H9 (cell line): ENCODE results near the gene NEGR1. TPM values are rescaled to one million over a fixed set of nuclear protein-coding genes. Genes with fewer than 3 reads are reported as not detected.

ENCODE experiments used
- DNase-seq: peaks from one replicate; pipeline ENCODE4 v3.0.0-alpha.2; 2017
- H2AFZ ChIP-seq: one replicate; pipeline ENCODE4 v1.6.1; 2013; ENCODE audit warnings: mild to moderate bottlenecking, low read length, control low read depth, moderate library complexity
- H2AK5ac ChIP-seq: 2 replicates; pipeline ENCODE4 v1.6.1; 2013; ENCODE audit warnings: low read length, control low read depth, mixed read lengths; ENCODE audit not compliant: insufficient read length
- H2BK120ac ChIP-seq: one replicate; pipeline ENCODE4 v1.6.1; 2013; ENCODE audit warnings: low read depth, mild to moderate bottlenecking, low read length, control low read depth, inconsistent platforms; ENCODE audit not compliant: poor library complexity, severe bottlenecking
- H2BK12ac ChIP-seq: 2 replicates; pipeline ENCODE4 v1.6.1; 2013; ENCODE audit warnings: low read length, control low read depth, mixed read lengths, low read depth; ENCODE audit not compliant: insufficient read length
- H2BK15ac ChIP-seq: 2 replicates; pipeline ENCODE4 v1.6.1; 2013; ENCODE audit warnings: low read depth, low read length, control low read depth
- H2BK20ac ChIP-seq: one replicate; pipeline ENCODE4 v1.6.1; 2013; ENCODE audit warnings: low read depth, mild to moderate bottlenecking, low read length, control low read depth, inconsistent platforms; ENCODE audit not compliant: poor library complexity, severe bottlenecking
- H2BK5ac ChIP-seq: 2 replicates; pipeline ENCODE4 v1.6.1; 2013; ENCODE audit warnings: low read length, control low read depth, mixed read lengths; ENCODE audit not compliant: insufficient read length
- H3K14ac ChIP-seq: 2 replicates; pipeline ENCODE4 v1.6.1; 2013; ENCODE audit warnings: low read length, control low read depth; ENCODE audit not compliant: insufficient read depth
- H3K18ac ChIP-seq: 2 replicates; pipeline ENCODE4 v1.6.1; 2013; ENCODE audit warnings: low read depth, mild to moderate bottlenecking, mixed read lengths, low read length, control low read depth; ENCODE audit not compliant: insufficient read length
- H3K23ac ChIP-seq: 2 replicates; pipeline ENCODE4 v1.6.1; 2013; ENCODE audit warnings: low read length, control low read depth, mixed read lengths, low read depth; ENCODE audit not compliant: insufficient read length
- H3K23me2 ChIP-seq: 2 replicates; pipeline ENCODE4 v1.6.1; 2013; ENCODE audit warnings: low read depth, mild to moderate bottlenecking, mixed read lengths, low read length, control low read depth; ENCODE audit not compliant: insufficient read length, poor library complexity, severe bottlenecking
- H3K27ac ChIP-seq: 2 replicates; pipeline ENCODE4 v1.5.1; 2013; ENCODE audit warnings: low read length, control low read depth, mixed read lengths, low read depth; ENCODE audit not compliant: insufficient read length
- H3K27me3 ChIP-seq: 2 replicates; pipeline ENCODE4 v1.6.1; 2013; ENCODE audit warnings: low read length, control low read depth, inconsistent platforms; ENCODE audit not compliant: insufficient read depth
- H3K4ac ChIP-seq: 2 replicates; pipeline ENCODE4 v1.6.1; 2013; ENCODE audit warnings: low read depth, mild to moderate bottlenecking, control low read depth, inconsistent platforms, low read length, moderate library complexity
- H3K4me1 ChIP-seq: 2 replicates; pipeline ENCODE4 v1.6.1; 2013; ENCODE audit warnings: low read length, control low read depth, inconsistent platforms; ENCODE audit not compliant: insufficient read depth
- H3K4me2 ChIP-seq: 2 replicates; pipeline ENCODE4 v1.6.1; 2013; ENCODE audit warnings: low read length, control low read depth, mixed read lengths; ENCODE audit not compliant: insufficient read length, insufficient read depth
- H3K56ac ChIP-seq: 2 replicates; pipeline ENCODE4 v1.6.1; 2013; ENCODE audit warnings: low read depth, mild to moderate bottlenecking, mixed read lengths, low read length, control low read depth; ENCODE audit not compliant: insufficient read length
- H3K79me1 ChIP-seq: 2 replicates; pipeline ENCODE4 v1.6.1; 2013; ENCODE audit warnings: low read depth, mild to moderate bottlenecking, moderate library complexity, low read length, control low read depth, inconsistent platforms; ENCODE audit not compliant: insufficient read depth, poor library complexity, severe bottlenecking
- H3K79me2 ChIP-seq: 2 replicates; pipeline ENCODE4 v1.6.1; 2013; ENCODE audit warnings: low read length, control low read depth, inconsistent platforms; ENCODE audit not compliant: insufficient read depth
- H3K9ac ChIP-seq: 2 replicates; pipeline ENCODE4 v1.6.1; 2013; ENCODE audit warnings: low read length, control low read depth, mixed read lengths; ENCODE audit not compliant: insufficient read length; ENCODE audit errors: extremely low read depth
- H3K9me3 ChIP-seq: one replicate; pipeline ENCODE4 v1.6.1; 2013; ENCODE audit warnings: low read depth, low read length, inconsistent platforms; ENCODE audit not compliant: control insufficient read depth
- H3T11ph ChIP-seq: one replicate; pipeline ENCODE4 v1.6.1; 2013; ENCODE audit warnings: mild to moderate bottlenecking, low read length, control low read depth, inconsistent platforms
- H4K20me1 ChIP-seq: one replicate; pipeline ENCODE4 v1.6.1; 2013; ENCODE audit not compliant: control insufficient read depth, insufficient read length, insufficient read depth
- H4K5ac ChIP-seq: 2 replicates; pipeline ENCODE4 v1.6.1; 2013; ENCODE audit warnings: low read depth, mild to moderate bottlenecking, mixed read lengths, low read length, control low read depth; ENCODE audit not compliant: insufficient read length
- H4K8ac ChIP-seq: replicated peaks from 2 replicates; pipeline ENCODE4 v1.6.1; 2013; ENCODE audit warnings: low read length, control low read depth, mixed read lengths, low read depth; ENCODE audit not compliant: insufficient read length
- H4K91ac ChIP-seq: 2 replicates; pipeline ENCODE4 v1.6.1; 2013; ENCODE audit warnings: low read depth, mild to moderate bottlenecking, moderate library complexity, mixed read lengths, low read length, control low read depth; ENCODE audit not compliant: insufficient read length
- H3K27ac Mint-ChIP-seq, 3 experiments: 2 replicates in 2 of 3; 3 replicates in 1 of 3; pipeline ENCODE4 v1.8.0; 2020 to 2021; ENCODE audit warnings: mixed read lengths in 3 of 3, mild to moderate bottlenecking in 1 of 3, moderate library complexity in 1 of 3
- H3K27me3 Mint-ChIP-seq: 2 replicates; pipeline ENCODE4 v1.8.0; 2021; ENCODE audit warnings: low read depth, mild to moderate bottlenecking, moderate library complexity, mixed read lengths
- H3K36me3 Mint-ChIP-seq, 3 experiments: 2 replicates in 2 of 3; 3 replicates in 1 of 3; pipeline ENCODE4 v1.8.0; 2020 to 2021; ENCODE audit warnings: low read depth in 3 of 3, mixed read lengths in 3 of 3; ENCODE audit not compliant: insufficient read depth in 1 of 3
- H3K4me1 Mint-ChIP-seq, 2 experiments: 2 replicates each; pipeline ENCODE4 v1.8.0; 2020; ENCODE audit warnings: mixed read lengths in 2 of 2
- H3K4me3 Mint-ChIP-seq, 2 experiments: 2 replicates in 1 of 2; 3 replicates in 1 of 2; pipeline ENCODE4 v1.8.0; 2020 to 2021; ENCODE audit warnings: mild to moderate bottlenecking in 2 of 2, mixed read lengths in 2 of 2, moderate library complexity in 1 of 2
- H3K9me3 Mint-ChIP-seq, 2 experiments: 2 replicates in 1 of 2; 3 replicates in 1 of 2; pipeline ENCODE4 v1.8.0; 2020; ENCODE audit warnings: mild to moderate bottlenecking in 2 of 2, mixed read lengths in 2 of 2, moderate library complexity in 1 of 2
- total RNA-seq: library from RNA; stranded (reverse); gene quantifications from 2 replicates; pipeline ENCODE4 v1.2.1, GENCODE V29; 2021
- TF ChIP-seq, protein P1 (sequence below): fragments of 200-600 bp; sonication (generic); conservative IDR thresholded peaks from 3 replicates; pipeline ENCODE4 v1.8.0; 2021; ENCODE audit warnings: antibody characterized with exemption, mild to moderate bottlenecking

NEGR1 gene
- total RNA-seq, 1 experiment from 2014 or later: 0.13 TPM

DNA sequence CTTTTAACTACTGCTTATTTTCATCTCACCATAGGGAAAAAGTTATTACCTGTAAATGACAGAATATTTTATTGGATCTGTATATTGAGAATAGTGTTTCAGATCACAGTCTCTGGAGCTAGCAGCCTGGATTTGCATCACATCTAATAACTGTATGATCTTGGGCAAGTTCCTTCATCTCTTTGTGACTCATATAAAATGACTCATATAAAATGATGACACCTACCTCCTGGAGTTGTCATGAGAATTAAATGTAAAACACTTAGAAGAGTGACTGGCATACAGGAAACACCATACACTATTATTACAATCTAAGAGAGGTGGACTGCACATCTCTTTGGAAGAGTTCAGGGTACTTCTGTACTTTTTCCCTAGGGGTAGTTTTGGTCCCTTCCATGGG lies 421.3 kb downstream of the NEGR1 start:
- Histone ChIP-seq H2AK5ac (no peak overlapping the region), H3K79me1 (no peaks in the 10 kb centered on the region), H3K56ac (no peak overlapping the region), H2BK15ac (no peak overlapping the region), H2BK20ac (no peak overlapping the region), H3K79me2 (no peaks in the 10 kb centered on the region), H3K9me3 (no peaks in the 10 kb centered on the region), H2BK120ac (no peak overlapping the region), H3K9ac (no peak overlapping the region), H4K8ac (no peak overlapping the region), H3K27me3 (no peaks in the 10 kb centered on the region), H2BK12ac (no peak overlapping the region), H2BK5ac (no peak overlapping the region), H3K27ac (no peak overlapping the region), H4K20me1 (no peaks in the 10 kb centered on the region), H3K23me2 (no peaks in the 10 kb centered on the region), H3K4me2 (no peak overlapping the region), H3K14ac (no peak overlapping the region), H3K4me1 (no peaks in the 10 kb centered on the region; the same call in 1 of the 2 replicates), H4K5ac (no peak overlapping the region), H3T11ph (no peak overlapping the region), H2AFZ (no peak overlapping the region), H3K23ac (no peak overlapping the region), H4K91ac (no peak overlapping the region), H3K4ac (no peak overlapping the region), H3K18ac (no peak overlapping the region)
- Mint-ChIP-seq H3K9me3 (no peaks in the 10 kb centered on the region; a peak in 1 of 5 replicates), H3K36me3 (no peaks in the 10 kb centered on the region), H3K4me3 (no peak overlapping the region), H3K27me3 (no peaks in the 10 kb centered on the region), H3K27ac (no peak overlapping the region), H3K4me1 (peaks cover 9 to 14% of the 10 kb centered on the region in 2 experiments)
- TF ChIP-seq, protein P1, sequence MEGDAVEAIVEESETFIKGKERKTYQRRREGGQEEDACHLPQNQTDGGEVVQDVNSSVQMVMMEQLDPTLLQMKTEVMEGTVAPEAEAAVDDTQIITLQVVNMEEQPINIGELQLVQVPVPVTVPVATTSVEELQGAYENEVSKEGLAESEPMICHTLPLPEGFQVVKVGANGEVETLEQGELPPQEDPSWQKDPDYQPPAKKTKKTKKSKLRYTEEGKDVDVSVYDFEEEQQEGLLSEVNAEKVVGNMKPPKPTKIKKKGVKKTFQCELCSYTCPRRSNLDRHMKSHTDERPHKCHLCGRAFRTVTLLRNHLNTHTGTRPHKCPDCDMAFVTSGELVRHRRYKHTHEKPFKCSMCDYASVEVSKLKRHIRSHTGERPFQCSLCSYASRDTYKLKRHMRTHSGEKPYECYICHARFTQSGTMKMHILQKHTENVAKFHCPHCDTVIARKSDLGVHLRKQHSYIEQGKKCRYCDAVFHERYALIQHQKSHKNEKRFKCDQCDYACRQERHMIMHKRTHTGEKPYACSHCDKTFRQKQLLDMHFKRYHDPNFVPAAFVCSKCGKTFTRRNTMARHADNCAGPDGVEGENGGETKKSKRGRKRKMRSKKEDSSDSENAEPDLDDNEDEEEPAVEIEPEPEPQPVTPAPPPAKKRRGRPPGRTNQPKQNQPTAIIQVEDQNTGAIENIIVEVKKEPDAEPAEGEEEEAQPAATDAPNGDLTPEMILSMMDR: no peak
- no peak for DNase-seq
